Measurements from ENCODE around the gene B3GNT3. TPM values are rescaled to one million over a fixed set of nuclear protein-coding genes. Genes with fewer than 3 reads are reported as not detected.

B3GNT3 gene
- total RNA-seq, 2 experiments from 2014 or later = 0.75 to 0.95 TPM

- Mint-ChIP-seq H3K4me3 (no peak within 1 kb of the TSS), H3K27ac (no peak within 1 kb of the TSS), H3K4me1 (no peaks in the 10 kb centered on the region), H3K27me3 (no peaks in the 10 kb centered on the region), H3K9me3 (ENCODE audit: low read depth) (no peaks in the 10 kb centered on the region), H3K36me3 (ENCODE audit: low read depth) (peaks cover 4% of the 10 kb centered on the region)
- ChIA-PET POLR2A (no interaction called here), CTCF (interaction anchor here (0.7 kb wide), 1 partner anchor 366 kb away, joined by 3 read pairs; no protein-coding TSS in a partner anchor)
- ATAC-seq (no peak), DNase-seq (no peak)
- intact Hi-C loops (cut with DNase I, micrococcal nuclease) = no loop called here
These were observed 26.3 kb downstream of the B3GNT3 start, which contains the start of gene INSL3 for GRCh38 chr19:17821190-17821589. Gene INSL3, minus strand, starts transcription at chr19:17821519. Its CDS starts 13 bp downstream, at chr19:17821506.

GRCh38 chr19:17824339-17824738 lies 29.4 kb downstream of the B3GNT3 start:
- H3K27ac Mint-ChIP-seq = no peak overlapping the region
- H3K4me3 Mint-ChIP-seq = no peak overlapping the region
- H3K4me1 Mint-ChIP-seq = no peaks in the 10 kb centered on the region
- ATAC-seq (peak; percentile 12), DNase-seq (no peak)
- no peaks in the 10 kb centered on the region for H3K27me3 Mint-ChIP-seq
- no peaks in the 10 kb centered on the region for H3K9me3 Mint-ChIP-seq (ENCODE audit: low read depth)
- ChIA-PET POLR2A (interaction anchor here (0.7 to 1.0 kb wide), 4 partner anchors 9 to 35 kb away, joined by 3 to 10 read pairs (median 6); partner anchors contain the start of gene RPL18A), CTCF (interaction anchor here (0.6 to 1.5 kb wide), 4 partner anchors 18 to 351 kb away, joined by 3 to 4 read pairs (median 3); partner anchors contain the start of gene CCDC124)
- H3K36me3 Mint-ChIP-seq (ENCODE audit: low read depth) = peaks cover 18% of the 10 kb centered on the region
- intact Hi-C loops (cut with DNase I, micrococcal nuclease) = no loop called here

DNA sequence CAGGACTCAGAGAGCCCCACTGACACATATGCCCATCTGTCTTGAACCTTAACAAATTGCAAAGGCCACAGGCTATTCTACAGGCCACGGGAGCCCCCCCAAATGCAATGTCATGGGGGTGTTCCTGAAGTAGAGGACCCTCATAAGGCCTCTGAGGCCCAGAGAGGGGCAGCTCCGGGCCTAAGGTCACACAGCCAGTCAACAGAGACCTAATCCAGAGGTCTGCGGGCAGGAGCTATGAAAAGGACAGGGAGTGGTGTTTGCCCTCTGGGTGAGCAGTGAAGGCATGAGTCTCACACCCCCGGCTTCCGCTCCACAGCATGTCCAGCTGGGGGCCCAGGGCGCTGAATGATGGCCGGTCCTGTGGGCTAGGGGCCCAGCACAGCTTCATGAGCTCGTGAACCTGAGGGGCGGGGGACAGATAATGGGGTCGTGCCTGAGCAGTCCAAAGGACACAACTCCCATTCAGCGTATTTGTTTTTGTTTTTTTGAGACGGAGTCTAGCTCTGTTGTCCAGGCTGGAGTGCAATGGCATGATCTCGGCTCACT lies 31.6 kb downstream of the B3GNT3 start:
- Mint-ChIP-seq H3K4me3 (no peak overlapping the region), H3K36me3 (ENCODE audit: low read depth) (peaks cover 33% of the 10 kb centered on the region), H3K27ac (no peak overlapping the region), H3K9me3 (ENCODE audit: low read depth) (no peaks in the 10 kb centered on the region), H3K27me3 (no peaks in the 10 kb centered on the region), H3K4me1 (no peaks in the 10 kb centered on the region)
- ATAC-seq (no peak), DNase-seq (no peak)
- ChIA-PET POLR2A (no interaction called here), CTCF (no interaction called here)
- intact Hi-C loops (cut with DNase I, micrococcal nuclease) = no loop called here

DNA sequence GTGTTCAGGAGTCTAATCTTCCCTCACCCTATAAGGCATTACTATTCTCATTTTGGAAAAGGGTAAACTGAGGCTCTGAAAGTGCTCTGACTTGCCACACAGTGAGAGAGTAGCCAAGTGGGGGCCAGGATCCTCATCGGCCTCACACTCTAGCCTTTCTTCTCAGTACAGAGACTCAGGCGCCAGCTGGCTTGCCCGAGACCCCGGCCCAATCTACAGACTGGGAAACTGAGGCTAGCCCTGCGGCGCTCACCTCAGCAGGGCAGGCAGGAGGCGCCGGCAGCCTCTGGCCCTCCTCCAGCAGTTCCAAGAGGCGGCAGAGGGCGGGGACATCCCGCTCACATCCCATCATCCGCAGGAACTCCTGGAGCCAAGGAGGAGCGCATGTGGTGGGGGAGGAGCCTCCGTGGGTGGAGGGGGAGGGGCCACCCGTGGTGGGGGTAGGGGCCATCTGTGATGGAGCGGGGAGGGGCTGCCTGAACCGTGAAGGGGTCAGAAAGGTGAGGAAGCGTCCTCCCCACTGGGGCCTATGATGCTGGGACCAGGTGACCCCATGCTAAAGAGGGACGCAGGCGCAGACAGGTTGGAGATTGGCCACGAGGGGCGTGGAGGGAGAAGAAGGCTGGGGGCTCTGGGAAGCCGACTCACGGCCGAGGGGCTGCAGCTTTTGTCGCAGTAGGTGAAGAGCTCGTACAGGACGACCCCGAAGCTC lies 35.1 kb downstream of the B3GNT3 start:
- Mint-ChIP-seq H3K36me3 (ENCODE audit: low read depth) (peaks cover 58% of the 10 kb centered on the region), H3K27me3 (no peaks in the 10 kb centered on the region), H3K27ac (no peak overlapping the region), H3K4me3 (no peak overlapping the region), H3K9me3 (ENCODE audit: low read depth) (peaks cover 2% of the 10 kb centered on the region), H3K4me1 (no peaks in the 10 kb centered on the region)
- ATAC-seq = no peak
- ChIA-PET POLR2A (interaction anchor here (0.9 to 1.1 kb wide), 2 partner anchors 18 to 29 kb away, joined by 4 read pairs; partner anchors contain the start of genes JAK3 and RPL18A), CTCF (no interaction called here)
- DNase-seq = no peak
- intact Hi-C loops (cut with DNase I, micrococcal nuclease) = loop anchor here (1.0 to 2.0 kb wide), 3 partner anchors 12 to 83 kb away; no protein-coding TSS in a partner anchor

- intact Hi-C loops (cut with DNase I, micrococcal nuclease) = loop anchor here (1.0 to 2.0 kb wide), 3 partner anchors 12 to 83 kb away; no protein-coding TSS in a partner anchor
- no peak overlapping the region for H3K27ac Mint-ChIP-seq
- ATAC-seq = peak; percentile 90
These were observed 35.9 kb downstream of the B3GNT3 start for GRCh38 chr19:17830567-17831418.

GRCh38 chr19:17831419-17831888 lies 36.5 kb downstream of the B3GNT3 start:
- ATAC-seq (no peak), DNase-seq (no peak)
- Mint-ChIP-seq H3K27ac (no peak overlapping the region), H3K4me1 (peaks cover 8% of the 10 kb centered on the region), H3K36me3 (ENCODE audit: low read depth) (peaks cover 69% of the 10 kb centered on the region), H3K27me3 (no peaks in the 10 kb centered on the region), H3K4me3 (no peak overlapping the region), H3K9me3 (ENCODE audit: low read depth) (peaks cover 2% of the 10 kb centered on the region)
- intact Hi-C loops (cut with DNase I, micrococcal nuclease) = loop anchor here (2.0 kb wide), 1 partner anchor 43 kb away; no protein-coding TSS in a partner anchor
- ChIA-PET CTCF (no interaction called here), POLR2A (interaction anchor here (0.8 to 1.1 kb wide), 2 partner anchors 16 to 28 kb away, joined by 4 to 6 read pairs; partner anchors contain the start of genes JAK3 and RPL18A)

More at GRCh38 chr19:17830567-17831418, 35.9 kb downstream of the B3GNT3 start:
- peaks cover 6% of the 10 kb centered on the region for H3K4me1 Mint-ChIP-seq
- DNase-seq = peak; percentile 87
- H3K9me3 Mint-ChIP-seq (ENCODE audit: low read depth) = peaks cover 2% of the 10 kb centered on the region
- peaks cover 65% of the 10 kb centered on the region for H3K36me3 Mint-ChIP-seq (ENCODE audit: low read depth)
- H3K27me3 Mint-ChIP-seq = no peaks in the 10 kb centered on the region
- ChIA-PET CTCF (interaction anchor here (0.5 kb wide), 1 partner anchor 442 kb away, joined by 4 read pairs; no protein-coding TSS in a partner anchor), POLR2A (interaction anchor here (0.8 to 1.1 kb wide), 2 partner anchors 17 to 29 kb away, joined by 4 to 6 read pairs; partner anchors contain the start of genes JAK3 and RPL18A)
- no peak overlapping the region for H3K4me3 Mint-ChIP-seq

- Mint-ChIP-seq H3K36me3 (ENCODE audit: low read depth) (peaks cover 75% of the 10 kb centered on the region), H3K27ac (no peak overlapping the region), H3K4me3 (no peak overlapping the region), H3K9me3 (ENCODE audit: low read depth) (peaks cover 2% of the 10 kb centered on the region), H3K4me1 (peaks cover 10% of the 10 kb centered on the region), H3K27me3 (no peaks in the 10 kb centered on the region)
- CTCF ChIA-PET = interaction anchor here (0.6 to 1.8 kb wide), 7 partner anchors 16 to 262 kb away, joined by 3 to 4 read pairs (median 3); no protein-coding TSS in a partner anchor
- ATAC-seq = no peak
- intact Hi-C loops (cut with DNase I, micrococcal nuclease) = no loop called here
- no peak for DNase-seq
- POLR2A ChIA-PET = interaction anchor here (0.5 to 1.0 kb wide), 2 partner anchors 9 to 737 kb away, joined by 3 read pairs; no protein-coding TSS in a partner anchor
These were observed 37.7 kb downstream of the B3GNT3 start for GRCh38 chr19:17832443-17833208.

GRCh38 chr19:17834350-17835181 lies 39.6 kb downstream of the B3GNT3 start:
- POLR2A ChIA-PET = no interaction called here
- ATAC-seq = no peak
- Mint-ChIP-seq H3K4me3 (no peak overlapping the region), H3K9me3 (ENCODE audit: low read depth) (peaks cover 2% of the 10 kb centered on the region), H3K27ac (no peak overlapping the region), H3K4me1 (peaks cover 10% of the 10 kb centered on the region), H3K27me3 (no peaks in the 10 kb centered on the region), H3K36me3 (ENCODE audit: low read depth) (peaks cover 84% of the 10 kb centered on the region)
- intact Hi-C loops (cut with DNase I, micrococcal nuclease) = no loop called here
- DNase-seq = no peak
- CTCF ChIA-PET = interaction anchor here (1.3 to 1.8 kb wide), 2 partner anchors 25 to 31 kb away, joined by 4 read pairs; partner anchors contain the start of gene RPL18A

DNA sequence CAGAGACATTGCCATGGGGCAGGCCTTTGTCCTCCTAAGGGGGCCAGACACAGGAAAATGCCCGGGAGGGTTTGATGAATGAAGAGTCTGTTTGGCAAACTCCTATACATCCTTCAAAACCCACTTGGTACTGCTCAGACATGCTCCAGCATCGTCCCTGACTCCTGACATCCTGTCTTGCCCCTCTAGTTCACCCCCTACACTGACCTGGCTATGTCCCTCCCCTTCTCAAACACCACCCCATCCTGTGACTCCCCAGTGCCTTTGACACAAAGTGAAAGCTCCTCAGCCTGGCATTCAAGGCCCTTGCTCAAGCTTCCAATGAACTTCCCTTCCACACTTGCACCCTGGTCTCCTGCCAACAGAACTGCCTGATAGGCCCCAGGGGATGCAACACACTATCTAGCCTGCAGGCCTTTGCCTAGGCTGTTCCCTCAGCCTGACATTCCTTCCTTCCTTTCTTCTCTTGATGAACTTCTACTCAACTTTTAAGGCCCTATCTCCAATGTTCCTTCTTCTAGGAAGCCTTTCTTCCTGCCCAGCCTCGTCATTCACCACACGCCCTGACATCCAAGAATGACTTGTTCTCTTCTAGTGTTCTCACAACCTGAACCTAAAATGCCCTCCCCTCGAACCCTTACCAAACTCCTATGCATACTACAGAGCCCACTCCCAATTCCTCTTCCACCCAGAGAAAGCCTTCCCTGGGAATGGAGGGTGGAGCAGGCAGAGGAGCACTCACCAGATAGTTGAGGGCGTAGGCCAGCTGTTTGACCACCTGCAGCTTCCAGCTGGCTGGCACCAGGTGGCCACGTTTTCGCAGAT lies 40.5 kb downstream of the B3GNT3 start:
- no peak for DNase-seq

More for the DNA sequence above, 40.5 kb downstream of the B3GNT3 start:
- no peak overlapping the region for H3K4me3 Mint-ChIP-seq
- H3K27ac Mint-ChIP-seq = peak overlapping the region; percentile 26
- CTCF ChIA-PET = interaction anchor here (1.3 kb wide), 1 partner anchor 24 kb away, joined by 4 read pairs; the partner anchor contains the start of gene RPL18A
- peaks cover 2% of the 10 kb centered on the region for H3K9me3 Mint-ChIP-seq (ENCODE audit: low read depth)
- ATAC-seq = no peak
- intact Hi-C loops (cut with DNase I, micrococcal nuclease) = no loop called here
- H3K4me1 Mint-ChIP-seq = peaks cover 10% of the 10 kb centered on the region
- no peaks in the 10 kb centered on the region for H3K27me3 Mint-ChIP-seq
- H3K36me3 Mint-ChIP-seq (ENCODE audit: low read depth) = peaks cover 85% of the 10 kb centered on the region
- POLR2A ChIA-PET = interaction anchor here (1.0 kb wide), 1 partner anchor 15 kb away, joined by 3 read pairs; no protein-coding TSS in a partner anchor
